DND-41 (cell line): Measurements from ENCODE around the gene FAM120C.
A peak's percentile ranks its signal among the peaks of the same experiment; 100 is the strongest.

ENCODE experiments used
- ATAC-seq: fragments of 200-7000 bp; cut with Tn5 transposase; 3 replicates; pipeline ENCODE4 v1.9.1; 2021; ENCODE audit warnings: low read depth; ENCODE audit not compliant: insufficient read depth
- DNase-seq: peaks from one replicate; pipeline ENCODE4 v3.0.0-alpha.2; 2020
- H2AFZ ChIP-seq: 2 replicates; pipeline ENCODE4 v1.6.0; 2012; ENCODE audit warnings: low read depth, low read length
- H3K27ac ChIP-seq: 2 replicates; pipeline ENCODE4 v1.5.1; 2012; ENCODE audit warnings: low read length, inconsistent platforms
- H3K27me3 ChIP-seq: fragments of 200-600 bp; sonication (generic); 2 replicates; pipeline ENCODE4 v1.6.0; 2012; ENCODE audit warnings: low read length, mild to moderate bottlenecking, inconsistent platforms; ENCODE audit not compliant: insufficient read depth, poor library complexity
- H3K36me3 ChIP-seq: 2 replicates; pipeline ENCODE4 v1.5.1; 2012; ENCODE audit warnings: low read length, inconsistent platforms; ENCODE audit not compliant: insufficient read depth
- H3K4me1 ChIP-seq: 2 replicates; pipeline ENCODE4 v1.5.1; 2012; ENCODE audit warnings: mild to moderate bottlenecking, low read length; ENCODE audit not compliant: insufficient read depth
- H3K4me2 ChIP-seq: 2 replicates; pipeline ENCODE4 v1.6.0; 2012; ENCODE audit warnings: mild to moderate bottlenecking, moderate library complexity, low read length, inconsistent platforms; ENCODE audit not compliant: insufficient read depth
- H3K4me3 ChIP-seq, 2 experiments: fragments of 200-600 bp in 1 of 2; shearing (Covaris generic) in 1 of 2; 2 replicates each; pipeline ENCODE4 v1.5.1; 2012 to 2016; ENCODE audit warnings: inconsistent platforms in 2 of 2, low read length in 2 of 2, mild to moderate bottlenecking in 2 of 2, low read depth in 1 of 2, moderate library complexity in 1 of 2
- H3K79me2 ChIP-seq: 2 replicates; pipeline ENCODE4 v1.6.0; 2012; ENCODE audit warnings: low read length, inconsistent platforms; ENCODE audit not compliant: insufficient read depth
- H3K9ac ChIP-seq: 2 replicates; pipeline ENCODE4 v1.6.0; 2012; ENCODE audit warnings: low read depth, mild to moderate bottlenecking, inconsistent platforms, low read length, moderate library complexity
- H3K9me3 ChIP-seq: 2 replicates; pipeline ENCODE4 v1.5.1; 2012; ENCODE audit warnings: low read length, moderate library complexity, mild to moderate bottlenecking, inconsistent platforms; ENCODE audit not compliant: insufficient read depth, severe bottlenecking
- H4K20me1 ChIP-seq: 2 replicates; pipeline ENCODE4 v1.6.0; 2012; ENCODE audit warnings: low read length; ENCODE audit not compliant: insufficient read depth
- EZH2 ChIP-seq: IDR thresholded peaks from 3 replicates; pipeline ENCODE4 v1.6.1; 2012; ENCODE audit warnings: borderline replicate concordance, low read depth, mild to moderate bottlenecking, moderate library complexity, low read length, inconsistent platforms; ENCODE audit not compliant: severe bottlenecking
- TF ChIP-seq, protein P1 (sequence below): IDR thresholded peaks from 2 replicates; pipeline ENCODE4 v1.5.1; 2012; ENCODE audit warnings: borderline replicate concordance, low read length, moderate library complexity, mild to moderate bottlenecking; ENCODE audit not compliant: poor library complexity, severe bottlenecking; ENCODE audit errors: extremely low read depth

Gene FAM120C

DNA sequence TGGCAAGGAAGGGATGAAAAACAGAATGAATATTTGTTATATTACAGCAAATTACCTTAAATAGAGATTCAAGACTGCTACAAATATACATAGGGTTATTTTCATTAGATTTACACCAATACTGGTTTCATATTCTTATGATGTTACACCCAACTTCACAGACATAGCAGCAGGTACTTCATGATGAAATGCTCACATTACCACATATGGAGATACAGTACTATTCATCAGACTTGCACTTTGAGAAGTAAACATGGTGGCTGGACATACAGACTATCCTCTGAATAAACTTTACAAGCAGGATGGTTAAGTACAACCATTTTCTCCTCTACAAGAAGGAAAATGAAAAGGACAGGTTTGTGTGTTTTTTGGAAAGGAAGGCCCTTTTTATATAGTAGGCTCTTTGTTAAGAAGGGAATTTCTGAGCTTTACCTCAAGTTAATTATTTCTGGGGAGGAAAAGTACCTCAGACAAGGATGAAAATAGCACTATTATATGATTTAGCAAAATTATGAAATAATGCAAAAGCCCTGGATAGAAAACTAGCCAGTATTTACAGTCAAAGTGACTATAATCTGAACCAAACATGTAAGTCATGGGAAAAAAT, 12.0 kb upstream of the FAM120C start:
- Histone ChIP-seq H3K27me3 (no peaks in the 10 kb centered on the region), H3K27ac (no peak overlapping the region), H3K4me2 (no peak overlapping the region), H3K9me3 (no peaks in the 10 kb centered on the region), H3K4me1 (no peaks in the 10 kb centered on the region), H3K36me3 (no peaks in the 10 kb centered on the region), H2AFZ (no peak overlapping the region), H4K20me1 (no peaks in the 10 kb centered on the region), H3K4me3 (no peak overlapping the region), H3K9ac (no peak overlapping the region), H3K79me2 (no peaks in the 10 kb centered on the region)
- TF ChIP-seq, protein P1, sequence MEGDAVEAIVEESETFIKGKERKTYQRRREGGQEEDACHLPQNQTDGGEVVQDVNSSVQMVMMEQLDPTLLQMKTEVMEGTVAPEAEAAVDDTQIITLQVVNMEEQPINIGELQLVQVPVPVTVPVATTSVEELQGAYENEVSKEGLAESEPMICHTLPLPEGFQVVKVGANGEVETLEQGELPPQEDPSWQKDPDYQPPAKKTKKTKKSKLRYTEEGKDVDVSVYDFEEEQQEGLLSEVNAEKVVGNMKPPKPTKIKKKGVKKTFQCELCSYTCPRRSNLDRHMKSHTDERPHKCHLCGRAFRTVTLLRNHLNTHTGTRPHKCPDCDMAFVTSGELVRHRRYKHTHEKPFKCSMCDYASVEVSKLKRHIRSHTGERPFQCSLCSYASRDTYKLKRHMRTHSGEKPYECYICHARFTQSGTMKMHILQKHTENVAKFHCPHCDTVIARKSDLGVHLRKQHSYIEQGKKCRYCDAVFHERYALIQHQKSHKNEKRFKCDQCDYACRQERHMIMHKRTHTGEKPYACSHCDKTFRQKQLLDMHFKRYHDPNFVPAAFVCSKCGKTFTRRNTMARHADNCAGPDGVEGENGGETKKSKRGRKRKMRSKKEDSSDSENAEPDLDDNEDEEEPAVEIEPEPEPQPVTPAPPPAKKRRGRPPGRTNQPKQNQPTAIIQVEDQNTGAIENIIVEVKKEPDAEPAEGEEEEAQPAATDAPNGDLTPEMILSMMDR = no peak
- TF ChIP-seq EZH2 = no peak
- DNase-seq (no peak), ATAC-seq (no peak)

DNA sequence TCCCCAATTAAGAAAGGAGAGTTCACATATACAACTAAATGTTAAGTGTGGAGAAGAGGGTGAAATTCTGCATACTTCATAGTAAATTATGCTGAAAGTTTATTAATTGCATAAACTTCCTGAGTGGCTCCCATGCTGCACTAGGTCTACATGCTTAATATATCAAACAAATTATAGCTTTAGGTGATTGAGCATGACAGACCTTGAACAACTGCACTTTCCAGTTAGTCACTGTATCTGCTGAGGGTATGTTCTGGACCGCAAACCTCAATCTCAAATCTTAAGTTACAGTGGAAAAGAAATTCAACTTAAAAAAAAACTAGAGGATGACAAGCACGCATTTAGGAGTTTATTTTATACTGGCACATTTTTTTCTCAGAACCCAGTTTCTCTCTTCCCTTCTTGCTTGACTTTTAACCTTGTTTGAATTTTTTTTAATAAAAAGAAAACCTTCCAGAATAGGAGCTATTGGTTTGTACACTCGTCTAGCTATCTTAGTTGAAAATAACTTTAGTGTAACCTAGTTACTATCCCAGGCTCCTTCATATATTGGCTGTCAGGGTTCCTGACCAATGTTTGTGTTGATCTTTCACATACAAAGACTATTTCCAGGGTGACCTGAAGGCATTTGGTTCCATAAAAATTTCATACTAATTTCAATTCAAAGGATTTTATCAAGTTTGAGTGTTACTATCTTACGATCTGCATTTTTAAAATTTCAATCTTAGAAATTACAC, 10.2 kb upstream of the FAM120C start:
- H3K79me2 ChIP-seq = no peaks in the 10 kb centered on the region
- no peaks in the 10 kb centered on the region for H3K27me3 ChIP-seq
- TF ChIP-seq, protein P1 = no peak
- no peak for TF ChIP-seq EZH2
- H3K4me3 ChIP-seq = no peak overlapping the region
- no peaks in the 10 kb centered on the region for H3K36me3 ChIP-seq
- H3K9me3 ChIP-seq = no peaks in the 10 kb centered on the region
- H3K4me2 ChIP-seq = no peak overlapping the region
- ATAC-seq (no peak), DNase-seq (no peak)
- H4K20me1 ChIP-seq = no peaks in the 10 kb centered on the region
- no peak overlapping the region for H2AFZ ChIP-seq
- H3K4me1 ChIP-seq = no peaks in the 10 kb centered on the region
- H3K9ac ChIP-seq = no peak overlapping the region
- no peak overlapping the region for H3K27ac ChIP-seq

DNA sequence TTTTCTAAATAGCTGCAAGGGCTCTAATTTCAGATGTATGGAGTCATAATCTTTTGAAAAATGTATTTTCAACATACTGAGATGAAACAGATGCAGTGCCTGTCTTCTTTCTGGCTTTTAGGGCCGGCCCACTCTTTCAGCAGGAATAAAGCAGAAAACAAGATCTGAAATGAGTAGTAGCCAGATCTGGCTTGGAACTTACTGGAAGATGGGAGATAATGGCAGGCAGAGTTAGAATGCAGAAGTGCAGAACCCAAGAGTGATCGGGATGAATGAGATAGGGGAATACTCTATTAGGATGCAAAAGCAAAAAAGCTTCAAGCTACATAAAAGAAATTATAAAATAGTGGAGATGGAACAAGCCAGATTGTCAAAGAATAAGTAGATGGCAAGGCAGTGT, 1.4 kb upstream of the FAM120C start:
- no peak for ATAC-seq
- Histone ChIP-seq H2AFZ (peak overlapping the region; percentile 9; the same call in 1 of the 2 replicates), H3K4me2 (no peak overlapping the region)

More for the DNA sequence above, 1.4 kb upstream of the FAM120C start:
- Histone ChIP-seq H3K4me1 (peaks cover 34% of the 10 kb centered on the region), H3K9me3 (no peaks in the 10 kb centered on the region), H3K9ac (no peak overlapping the region), H3K36me3 (peaks cover 20% of the 10 kb centered on the region), H3K27ac (no peak overlapping the region), H3K4me3 (no peak overlapping the region), H4K20me1 (peaks cover 25% of the 10 kb centered on the region), H3K27me3 (no peaks in the 10 kb centered on the region), H3K79me2 (peaks cover 36% of the 10 kb centered on the region)
- no peak for DNase-seq
- TF ChIP-seq, protein P1 = no peak
- TF ChIP-seq EZH2 = no peak
